Peyer's patch (tissue), 4 donors: ENCODE results near the gene BBS5. TPM values are rescaled to one million over a fixed set of nuclear protein-coding genes. Genes with fewer than 3 reads are reported as not detected.
"Not testable (repeated sequence)": the region's sequence is repeated elsewhere in the genome, so short reads cannot be mapped to it uniquely, and the experiment has no call there.

Source experiments
- DNase-seq, 3 donors: peaks; one replicate each; pipeline ENCODE4 v3.0.0-alpha.2; 2017 to 2019
- H3K27ac ChIP-seq, 4 donors: fragments of 200-600 bp; sonication (generic); one replicate each; pipeline ENCODE4 v1.5.1; 2016 to 2019
- H3K27me3 ChIP-seq, 2 donors: fragments of 200-600 bp; sonication (generic); one replicate each; pipeline ENCODE4 v1.5.1; 2019
- H3K36me3 ChIP-seq, 3 donors: fragments of 200-600 bp; sonication (generic); one replicate each; pipeline ENCODE4 v1.5.1; 2016 to 2019
- H3K4me1 ChIP-seq, 4 donors: fragments of 200-600 bp; sonication (generic); one replicate each; pipeline ENCODE4 v1.5.1; 2016 to 2019
- H3K4me3 ChIP-seq, 4 donors: fragments of 200-600 bp; sonication (generic); 1 replicate in 3 of 4; 2 replicates in 1 of 4; pipeline ENCODE4 v1.5.1; 2016 to 2019; ENCODE audit warnings: mild to moderate bottlenecking in 1 of 4
- H3K9me3 ChIP-seq, 4 donors: fragments of 200-600 bp; sonication (generic); one replicate each; pipeline ENCODE4 v1.5.1; 2016 to 2019; ENCODE audit warnings: mild to moderate bottlenecking in 1 of 4
- POLR2A ChIP-seq, 2 donors: fragments of 450-650 bp; IDR thresholded peaks; one replicate each; pipeline ENCODE4 v1.5.1; 2017; ENCODE audit warnings: antibody characterized with exemption in 2 of 2, mild to moderate bottlenecking in 2 of 2, moderate library complexity in 2 of 2
- total RNA-seq, 4 donors: library from RNA; depleted of rRNA; stranded (reverse); fragments of >200 nt; gene quantifications; one replicate each; pipeline ENCODE4 v1.1.0, GENCODE V29; 2016
- TF ChIP-seq, protein P1 (sequence below), 6 experiments: fragments of 450-650 bp in 4 of 6; fragments of 200-600 bp in 2 of 6; sonication (generic) in 1 of 6; IDR thresholded peaks; one replicate each; pipeline ENCODE4 v1.5.1; 2017 to 2019; ENCODE audit warnings: antibody characterized with exemption in 6 of 6, mild to moderate bottlenecking in 3 of 6, moderate library complexity in 1 of 6

The BBS5 gene
- total RNA-seq, 4 donors from 2014 or later: 3.9 to 8.3 (median 4.6) TPM; not detected in 1

- Histone ChIP-seq H3K4me1 (no peaks in the 10 kb centered on the region), H3K36me3 (peaks cover 0 to 22% (median 0%) of the 10 kb centered on the region in 3 donors), H3K27ac (no peak overlapping the region), H3K27me3 (no peaks in the 10 kb centered on the region), H3K4me3 (no peak overlapping the region), H3K9me3 (no peaks in the 10 kb centered on the region)
- TF ChIP-seq POLR2A (IDR thresholded peaks at IDR 0.05): no peak
- TF ChIP-seq, protein P1, sequence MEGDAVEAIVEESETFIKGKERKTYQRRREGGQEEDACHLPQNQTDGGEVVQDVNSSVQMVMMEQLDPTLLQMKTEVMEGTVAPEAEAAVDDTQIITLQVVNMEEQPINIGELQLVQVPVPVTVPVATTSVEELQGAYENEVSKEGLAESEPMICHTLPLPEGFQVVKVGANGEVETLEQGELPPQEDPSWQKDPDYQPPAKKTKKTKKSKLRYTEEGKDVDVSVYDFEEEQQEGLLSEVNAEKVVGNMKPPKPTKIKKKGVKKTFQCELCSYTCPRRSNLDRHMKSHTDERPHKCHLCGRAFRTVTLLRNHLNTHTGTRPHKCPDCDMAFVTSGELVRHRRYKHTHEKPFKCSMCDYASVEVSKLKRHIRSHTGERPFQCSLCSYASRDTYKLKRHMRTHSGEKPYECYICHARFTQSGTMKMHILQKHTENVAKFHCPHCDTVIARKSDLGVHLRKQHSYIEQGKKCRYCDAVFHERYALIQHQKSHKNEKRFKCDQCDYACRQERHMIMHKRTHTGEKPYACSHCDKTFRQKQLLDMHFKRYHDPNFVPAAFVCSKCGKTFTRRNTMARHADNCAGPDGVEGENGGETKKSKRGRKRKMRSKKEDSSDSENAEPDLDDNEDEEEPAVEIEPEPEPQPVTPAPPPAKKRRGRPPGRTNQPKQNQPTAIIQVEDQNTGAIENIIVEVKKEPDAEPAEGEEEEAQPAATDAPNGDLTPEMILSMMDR (IDR thresholded peaks at IDR 0.05): peak; percentile 63 to 85 (median 78)
- DNase-seq: peak; percentile 61 to 88 (median 67)
These were observed 49.0 kb downstream of the BBS5 start for GRCh38 chr2:169528271-169528701.

DNA sequence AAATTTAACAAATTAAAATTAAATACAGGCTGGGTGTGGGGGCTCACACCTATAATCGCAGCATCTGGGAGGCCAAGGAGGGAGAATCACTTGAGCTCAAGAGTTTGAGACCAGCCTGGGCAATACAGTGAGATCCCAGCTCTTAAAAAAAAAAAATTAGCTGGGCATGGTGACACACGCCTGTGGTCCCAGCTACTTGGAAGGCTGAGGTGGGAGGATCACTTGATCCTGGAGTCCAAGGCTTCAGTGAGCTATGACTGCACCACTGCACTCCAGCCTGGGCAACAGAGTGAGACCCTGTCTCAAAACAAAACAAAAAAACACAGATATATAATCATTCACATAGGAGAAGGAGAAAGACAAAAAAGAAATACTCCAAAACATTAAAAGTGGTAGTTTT, 60.2 kb downstream of the BBS5 start:
- not testable (repeated sequence) for H3K4me3 ChIP-seq, H3K27me3 ChIP-seq, H3K9me3 ChIP-seq, H3K4me1 ChIP-seq, DNase-seq, H3K27ac ChIP-seq
- peaks cover 0 to 64% (median 0%) of the 10 kb centered on the region in 3 donors for H3K36me3 ChIP-seq

DNA sequence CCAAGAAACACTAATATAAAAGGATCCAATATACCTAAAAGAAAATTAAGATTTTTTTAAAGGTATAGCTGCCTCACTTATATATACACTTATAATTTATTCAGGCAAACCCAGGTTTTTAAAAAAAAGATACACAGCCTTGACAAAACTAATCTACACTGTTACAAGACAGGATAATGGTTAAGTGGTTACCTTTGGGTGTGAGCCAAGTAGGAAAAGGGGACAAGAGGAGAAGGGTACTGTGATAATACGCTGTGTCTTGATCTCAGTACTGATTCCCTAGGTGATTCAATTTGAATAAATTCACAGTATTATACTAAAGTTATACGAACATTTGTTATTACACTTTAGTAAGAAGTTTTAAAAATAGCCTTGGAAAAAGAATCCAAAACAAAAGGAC, 60.9 kb downstream of the BBS5 start:
- TF ChIP-seq, protein P1 (IDR thresholded peaks at IDR 0.05): no peak
- no peak for TF ChIP-seq POLR2A (IDR thresholded peaks at IDR 0.05)
- H3K27me3 ChIP-seq: no peaks in the 10 kb centered on the region
- peaks cover 0 to 64% (median 0%) of the 10 kb centered on the region in 3 donors for H3K36me3 ChIP-seq
- no peaks in the 10 kb centered on the region for H3K9me3 ChIP-seq
- DNase-seq: no peak
- no peak overlapping the region for H3K4me3 ChIP-seq
- no peaks in the 10 kb centered on the region for H3K4me1 ChIP-seq
- no peak overlapping the region for H3K27ac ChIP-seq

GRCh38 chr2:169542433-169542832, 63.1 kb downstream of the BBS5 start:
- no peaks in the 10 kb centered on the region for H3K9me3 ChIP-seq
- peaks cover 0 to 64% (median 0%) of the 10 kb centered on the region in 3 donors for H3K36me3 ChIP-seq
- H3K27me3 ChIP-seq: no peaks in the 10 kb centered on the region
- no peak overlapping the region for H3K4me3 ChIP-seq
- no peak overlapping the region for H3K27ac ChIP-seq
- TF ChIP-seq, protein P1 (IDR thresholded peaks at IDR 0.05): no peak
- TF ChIP-seq POLR2A (IDR thresholded peaks at IDR 0.05): no peak
- no peak for DNase-seq
- H3K4me1 ChIP-seq: no peaks in the 10 kb centered on the region

- Histone ChIP-seq H3K4me3 (no peak overlapping the region), H3K36me3 (peaks cover 0 to 64% (median 0%) of the 10 kb centered on the region in 3 donors)
- no peak for TF ChIP-seq POLR2A (IDR thresholded peaks at IDR 0.05)
- TF ChIP-seq, protein P1 (IDR thresholded peaks at IDR 0.05): no peak
These were observed 67.5 kb downstream of the BBS5 start for GRCh38 chr2:169546756-169547155.

More at GRCh38 chr2:169546756-169547155, 67.5 kb downstream of the BBS5 start:
- Histone ChIP-seq H3K27me3 (no peaks in the 10 kb centered on the region), H3K27ac (no peak overlapping the region), H3K4me1 (no peaks in the 10 kb centered on the region), H3K9me3 (no peaks in the 10 kb centered on the region)
- no peak for DNase-seq

Other genes starting within 250 kb of the BBS5 start
- not detected for gene LRP2, start 117.0 kb upstream of the BBS5 start, total RNA-seq
- gene KLHL41, start 30.2 kb downstream of the BBS5 start, total RNA-seq: under 1 TPM in 1 of 4 donors, not detected in 3; 0.67 TPM
- gene FASTKD1, start 94.4 kb downstream of the BBS5 start, total RNA-seq: 10 to 100 TPM; 33.8 to 78.8 (median 58.1) TPM
- 10 to 100 TPM; 19.6 to 51.2 (median 28.8) TPM for gene PPIG, start 104.9 kb downstream of the BBS5 start, total RNA-seq
- not detected for gene CFAP210, start 214.9 kb downstream of the BBS5 start, total RNA-seq
- gene PHOSPHO2, start 215.0 kb downstream of the BBS5 start, total RNA-seq: 1 to 10 TPM; 5.4 to 9.9 (median 6.9) TPM